DMS114 treated with DMSO at 0.1 percent for 48 hours (cell line): ENCODE results near the gene NMT2.
"Not testable (repeated sequence)": the region's sequence is repeated elsewhere in the genome, so short reads cannot be mapped to it uniquely, and the experiment has no call there.

Experiments used
- DNase-seq: peaks from one replicate; lab custom pipeline; 2025; ENCODE audit not compliant: unreplicated experiment; lab: John Stamatoyannopoulos, UW

Gene NMT2

DNA sequence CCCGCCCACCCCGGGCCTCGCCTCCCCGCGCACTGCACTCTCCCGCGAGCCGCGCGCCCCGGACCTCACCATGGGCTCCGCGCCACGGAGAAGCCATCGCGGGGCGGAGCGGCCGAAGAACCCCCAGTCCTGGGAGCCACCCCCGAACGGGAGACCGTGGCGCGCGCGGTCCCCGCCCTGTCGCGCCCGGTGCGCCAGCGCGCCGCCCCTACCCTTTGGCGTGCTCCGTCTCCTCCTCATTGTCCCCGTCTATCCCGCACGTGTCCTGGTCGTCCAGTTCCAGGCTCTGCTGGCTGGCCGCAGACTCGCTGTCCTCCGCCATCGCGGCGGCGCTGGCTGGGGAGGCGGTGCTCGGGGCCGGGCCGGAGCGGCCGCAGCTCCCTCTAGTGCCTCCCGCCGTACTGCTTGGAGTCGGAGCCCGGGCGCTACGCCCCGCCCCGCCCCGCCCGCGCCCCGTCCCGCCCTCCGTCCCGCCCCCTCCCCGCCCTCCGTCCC is at the start of gene NMT2:
Gene NMT2 (minus strand): TSS at position 403 of the 495 bp plus-strand sequence. CDS start 81 bp downstream, at position 322.
- peak; percentile 71 for DNase-seq

DNA sequence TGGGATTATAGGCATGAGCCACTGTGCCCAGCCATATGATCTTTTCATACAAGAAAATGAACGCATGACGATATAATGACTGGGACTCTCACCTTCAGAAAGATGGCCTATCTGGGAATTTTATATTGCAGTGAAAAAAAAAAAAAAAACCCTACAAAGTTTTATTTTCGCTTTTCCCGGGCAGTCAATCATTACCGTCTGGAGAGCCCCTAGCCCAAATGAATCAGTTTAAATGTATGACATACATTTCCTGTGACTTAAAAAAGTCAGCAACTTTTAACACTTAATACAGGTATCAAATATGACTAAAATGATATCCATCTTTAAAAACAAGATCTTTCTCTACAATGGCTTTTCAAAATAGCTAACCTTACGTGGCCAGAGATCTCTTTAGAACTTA is 48.2 kb upstream of the NMT2 start:
- DNase-seq = no peak

- no peak for DNase-seq
Measured at GRCh38 chr10:15214237-15214636, 45.7 kb upstream of the NMT2 start.

GRCh38 chr10:15213461-15213861 is 45.0 kb upstream of the NMT2 start:
- DNase-seq = no peak

GRCh38 chr10:15211464-15211979 is 43.0 kb upstream of the NMT2 start:
- no peak for DNase-seq

GRCh38 chr10:15210521-15210920 is 42.0 kb upstream of the NMT2 start:
- no peak for DNase-seq

GRCh38 chr10:15209827-15210509 is 41.5 kb upstream of the NMT2 start:
- peak; percentile 42 for DNase-seq

DNA sequence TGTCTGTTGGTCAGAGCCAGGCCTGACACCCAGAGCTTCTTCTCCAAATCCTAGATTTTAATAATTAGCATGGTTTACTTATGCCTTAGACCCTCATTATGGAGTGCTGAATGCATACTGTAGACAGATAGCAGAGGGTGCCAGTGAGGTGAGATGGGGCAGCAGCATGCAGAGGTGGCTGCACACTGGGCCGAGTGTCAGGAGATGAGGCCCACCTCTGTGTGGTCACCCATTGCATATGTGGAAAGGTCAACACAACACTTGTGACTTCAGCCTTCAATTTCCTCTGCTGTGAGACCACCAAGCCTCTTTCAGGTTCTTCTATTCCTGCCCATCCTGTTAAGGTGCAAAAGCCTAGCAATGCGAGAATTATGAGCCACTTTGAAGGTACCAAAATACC is 39.7 kb upstream of the NMT2 start:
- DNase-seq = no peak

DNA sequence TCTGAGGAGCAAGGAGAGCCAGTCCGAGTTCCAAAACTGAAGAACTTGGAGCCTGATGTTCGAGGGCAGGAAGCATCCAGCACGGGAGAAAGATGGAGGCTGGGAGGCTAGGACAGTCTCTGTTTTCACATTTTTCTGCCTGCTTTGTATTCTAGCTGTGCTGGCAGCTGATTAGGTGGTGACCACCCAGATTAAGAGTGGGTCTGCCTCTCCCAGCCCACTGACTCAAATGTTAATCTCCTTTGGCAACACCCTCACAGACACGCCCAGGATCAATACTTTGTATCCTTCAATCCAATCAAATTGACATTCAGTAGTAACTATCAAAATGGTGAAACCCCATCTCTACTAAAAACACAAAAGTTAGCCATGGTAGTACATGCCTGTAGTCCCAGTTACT is 38.9 kb upstream of the NMT2 start:
- DNase-seq = not testable (repeated sequence)

GRCh38 chr10:15202639-15203038 is 34.1 kb upstream of the NMT2 start:
- no peak for DNase-seq

GRCh38 chr10:15202301-15202621 is 33.8 kb upstream of the NMT2 start:
- not testable (repeated sequence) for DNase-seq

GRCh38 chr10:15201589-15202300 is 33.3 kb upstream of the NMT2 start:
- DNase-seq = no peak

DNA sequence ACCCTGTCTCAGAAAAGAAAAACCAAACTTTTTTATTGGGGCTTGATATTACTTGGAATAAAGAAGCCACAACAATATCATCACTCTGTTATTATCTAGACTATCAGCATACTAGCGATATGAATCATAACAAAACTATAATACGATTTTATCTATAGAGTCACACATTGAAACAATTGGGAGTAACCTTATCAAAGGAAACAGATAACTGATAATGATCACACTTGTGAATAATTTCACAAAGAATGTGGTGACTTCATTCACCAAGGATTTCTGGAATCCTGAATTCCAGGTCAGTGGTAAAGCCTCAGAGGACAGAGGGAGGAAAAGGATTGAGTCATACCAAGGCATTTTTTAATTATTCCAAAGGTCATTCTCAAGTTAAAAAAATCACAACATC is 32.1 kb upstream of the NMT2 start:
- DNase-seq = no peak

- no peak for DNase-seq
Measured at GRCh38 chr10:15197911-15198310, 29.4 kb upstream of the NMT2 start.

GRCh38 chr10:15197276-15197675 is 28.8 kb upstream of the NMT2 start:
- DNase-seq = no peak

DNA sequence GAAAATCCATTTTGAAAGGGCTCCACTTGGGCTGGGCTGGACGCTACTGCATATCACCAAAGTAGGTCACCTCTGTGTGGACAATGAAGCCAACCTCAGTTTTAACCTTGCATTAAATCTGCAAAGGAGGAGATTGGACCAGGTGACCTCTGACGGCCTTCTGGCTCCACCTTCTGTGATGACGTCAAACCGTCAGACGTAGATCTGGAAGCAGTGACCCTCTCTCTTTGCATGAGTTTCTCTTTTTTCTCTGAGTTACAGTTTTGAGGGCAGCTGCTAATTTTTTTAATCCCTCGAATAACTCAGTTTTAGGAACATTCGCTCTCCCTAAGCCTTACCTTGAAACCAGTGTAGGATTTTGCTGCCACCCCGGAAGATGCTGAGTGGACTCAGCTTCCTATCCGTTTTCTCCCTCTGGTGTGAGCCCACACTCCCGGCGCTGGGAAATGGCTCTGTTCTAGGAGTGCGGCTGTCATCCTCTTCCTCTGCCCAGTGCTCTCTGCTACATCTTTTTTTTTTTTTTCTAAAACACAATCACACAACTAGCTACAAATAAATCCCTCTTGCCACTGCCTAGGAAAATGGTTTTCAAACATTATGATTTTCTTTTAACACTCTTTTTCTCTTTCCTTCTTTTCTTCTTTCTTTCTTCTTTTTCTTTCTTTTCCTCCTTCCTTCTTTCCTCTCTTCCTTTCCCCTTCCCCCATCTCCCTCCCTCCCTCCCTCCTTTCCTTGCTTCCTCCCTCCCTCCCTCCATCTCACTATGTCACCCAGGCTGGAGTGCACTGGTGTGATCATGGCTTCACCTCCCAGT is 27.7 kb upstream of the NMT2 start:
- peak; percentile 28 for DNase-seq

- DNase-seq = no peak
Measured at GRCh38 chr10:15189133-15189885, 20.8 kb upstream of the NMT2 start.

DNA sequence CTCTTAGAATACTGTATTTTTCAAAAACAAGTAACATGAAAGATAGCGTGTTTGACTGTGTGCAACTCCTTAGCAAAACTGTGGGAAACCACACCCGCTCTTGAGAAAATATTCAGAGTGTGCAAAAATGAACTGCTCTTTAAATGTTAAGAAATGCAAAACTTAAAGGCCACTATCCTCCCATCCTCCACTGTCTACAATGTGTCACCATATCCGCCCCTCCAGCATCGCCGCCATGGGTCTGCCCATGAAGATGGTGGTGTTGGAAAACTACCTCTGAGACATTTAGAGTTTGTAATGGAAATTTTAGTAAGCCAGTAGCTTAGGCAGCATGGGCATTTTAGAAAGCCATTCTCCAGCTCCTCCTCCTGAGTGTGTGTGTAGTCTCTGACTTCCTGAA is 20.1 kb upstream of the NMT2 start:
- DNase-seq = no peak

DNA sequence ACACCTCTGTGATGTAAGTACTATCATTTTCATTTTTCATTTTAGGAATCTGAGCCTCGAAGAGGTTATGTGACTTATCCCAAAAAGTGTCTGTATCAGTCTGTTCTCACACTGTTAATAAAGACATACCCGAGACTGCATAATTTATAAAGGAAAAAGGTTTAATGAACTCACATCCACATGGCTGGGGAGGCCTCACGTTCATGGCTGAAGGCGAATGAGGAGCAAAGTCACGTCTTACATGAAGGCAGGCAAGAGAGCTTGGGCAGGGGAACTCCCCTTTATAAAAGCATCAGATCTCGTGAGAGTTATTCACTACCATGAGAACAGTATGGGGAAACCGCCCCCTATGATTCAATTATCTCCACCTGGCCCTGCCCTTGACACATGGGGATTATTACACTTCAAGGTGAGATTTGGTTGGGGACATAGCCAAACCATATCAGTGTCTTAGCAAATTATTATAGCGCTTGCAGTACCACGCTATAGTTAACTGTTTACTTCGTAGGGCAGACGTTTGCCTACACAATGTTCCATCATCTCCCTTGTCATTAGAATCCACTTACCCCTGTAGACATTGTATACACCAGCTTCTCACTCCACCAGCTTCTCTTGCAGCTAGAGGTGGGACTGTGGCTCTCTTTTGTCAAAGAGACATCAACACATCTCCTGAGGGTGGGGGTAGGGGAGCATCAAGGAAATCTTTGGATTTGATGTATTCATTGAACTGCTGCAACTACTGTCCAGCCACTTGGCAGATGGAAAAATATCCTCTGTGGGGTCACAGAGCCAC is 15.4 kb upstream of the NMT2 start:
- DNase-seq = no peak
